H9 (cell line): ENCODE results near the gene IRF2. TPM values are rescaled to one million over a fixed set of nuclear protein-coding genes. Genes with fewer than 3 reads are reported as not detected.
A peak's percentile ranks its signal among the peaks of the same experiment; 100 is the strongest.

Experiments
- DNase-seq: peaks from one replicate; pipeline ENCODE4 v3.0.0-alpha.2; 2017
- H2AFZ ChIP-seq: one replicate; pipeline ENCODE4 v1.6.1; 2013; ENCODE audit warnings: mild to moderate bottlenecking, low read length, control low read depth, moderate library complexity
- H2AK5ac ChIP-seq: 2 replicates; pipeline ENCODE4 v1.6.1; 2013; ENCODE audit warnings: low read length, control low read depth, mixed read lengths; ENCODE audit not compliant: insufficient read length
- H2BK120ac ChIP-seq: one replicate; pipeline ENCODE4 v1.6.1; 2013; ENCODE audit warnings: low read depth, mild to moderate bottlenecking, low read length, control low read depth, inconsistent platforms; ENCODE audit not compliant: poor library complexity, severe bottlenecking
- H2BK12ac ChIP-seq: 2 replicates; pipeline ENCODE4 v1.6.1; 2013; ENCODE audit warnings: low read length, control low read depth, mixed read lengths, low read depth; ENCODE audit not compliant: insufficient read length
- H2BK15ac ChIP-seq: 2 replicates; pipeline ENCODE4 v1.6.1; 2013; ENCODE audit warnings: low read depth, low read length, control low read depth
- H2BK20ac ChIP-seq: one replicate; pipeline ENCODE4 v1.6.1; 2013; ENCODE audit warnings: low read depth, mild to moderate bottlenecking, low read length, control low read depth, inconsistent platforms; ENCODE audit not compliant: poor library complexity, severe bottlenecking
- H2BK5ac ChIP-seq: 2 replicates; pipeline ENCODE4 v1.6.1; 2013; ENCODE audit warnings: low read length, control low read depth, mixed read lengths; ENCODE audit not compliant: insufficient read length
- H3K14ac ChIP-seq: 2 replicates; pipeline ENCODE4 v1.6.1; 2013; ENCODE audit warnings: low read length, control low read depth; ENCODE audit not compliant: insufficient read depth
- H3K18ac ChIP-seq: 2 replicates; pipeline ENCODE4 v1.6.1; 2013; ENCODE audit warnings: low read depth, mild to moderate bottlenecking, mixed read lengths, low read length, control low read depth; ENCODE audit not compliant: insufficient read length
- H3K23ac ChIP-seq: 2 replicates; pipeline ENCODE4 v1.6.1; 2013; ENCODE audit warnings: low read length, control low read depth, mixed read lengths, low read depth; ENCODE audit not compliant: insufficient read length
- H3K23me2 ChIP-seq: 2 replicates; pipeline ENCODE4 v1.6.1; 2013; ENCODE audit warnings: low read depth, mild to moderate bottlenecking, mixed read lengths, low read length, control low read depth; ENCODE audit not compliant: insufficient read length, poor library complexity, severe bottlenecking
- H3K27ac ChIP-seq: 2 replicates; pipeline ENCODE4 v1.5.1; 2013; ENCODE audit warnings: low read length, control low read depth, mixed read lengths, low read depth; ENCODE audit not compliant: insufficient read length
- H3K27me3 ChIP-seq: 2 replicates; pipeline ENCODE4 v1.6.1; 2013; ENCODE audit warnings: low read length, control low read depth, inconsistent platforms; ENCODE audit not compliant: insufficient read depth
- H3K4ac ChIP-seq: 2 replicates; pipeline ENCODE4 v1.6.1; 2013; ENCODE audit warnings: low read depth, mild to moderate bottlenecking, control low read depth, inconsistent platforms, low read length, moderate library complexity
- H3K4me1 ChIP-seq: 2 replicates; pipeline ENCODE4 v1.6.1; 2013; ENCODE audit warnings: low read length, control low read depth, inconsistent platforms; ENCODE audit not compliant: insufficient read depth
- H3K4me2 ChIP-seq: 2 replicates; pipeline ENCODE4 v1.6.1; 2013; ENCODE audit warnings: low read length, control low read depth, mixed read lengths; ENCODE audit not compliant: insufficient read length, insufficient read depth
- H3K56ac ChIP-seq: 2 replicates; pipeline ENCODE4 v1.6.1; 2013; ENCODE audit warnings: low read depth, mild to moderate bottlenecking, mixed read lengths, low read length, control low read depth; ENCODE audit not compliant: insufficient read length
- H3K79me1 ChIP-seq: 2 replicates; pipeline ENCODE4 v1.6.1; 2013; ENCODE audit warnings: low read depth, mild to moderate bottlenecking, moderate library complexity, low read length, control low read depth, inconsistent platforms; ENCODE audit not compliant: insufficient read depth, poor library complexity, severe bottlenecking
- H3K79me2 ChIP-seq: 2 replicates; pipeline ENCODE4 v1.6.1; 2013; ENCODE audit warnings: low read length, control low read depth, inconsistent platforms; ENCODE audit not compliant: insufficient read depth
- H3K9ac ChIP-seq: 2 replicates; pipeline ENCODE4 v1.6.1; 2013; ENCODE audit warnings: low read length, control low read depth, mixed read lengths; ENCODE audit not compliant: insufficient read length; ENCODE audit errors: extremely low read depth
- H3K9me3 ChIP-seq: one replicate; pipeline ENCODE4 v1.6.1; 2013; ENCODE audit warnings: low read depth, low read length, inconsistent platforms; ENCODE audit not compliant: control insufficient read depth
- H3T11ph ChIP-seq: one replicate; pipeline ENCODE4 v1.6.1; 2013; ENCODE audit warnings: mild to moderate bottlenecking, low read length, control low read depth, inconsistent platforms
- H4K20me1 ChIP-seq: one replicate; pipeline ENCODE4 v1.6.1; 2013; ENCODE audit not compliant: control insufficient read depth, insufficient read length, insufficient read depth
- H4K5ac ChIP-seq: 2 replicates; pipeline ENCODE4 v1.6.1; 2013; ENCODE audit warnings: low read depth, mild to moderate bottlenecking, mixed read lengths, low read length, control low read depth; ENCODE audit not compliant: insufficient read length
- H4K8ac ChIP-seq: replicated peaks from 2 replicates; pipeline ENCODE4 v1.6.1; 2013; ENCODE audit warnings: low read length, control low read depth, mixed read lengths, low read depth; ENCODE audit not compliant: insufficient read length
- H4K91ac ChIP-seq: 2 replicates; pipeline ENCODE4 v1.6.1; 2013; ENCODE audit warnings: low read depth, mild to moderate bottlenecking, moderate library complexity, mixed read lengths, low read length, control low read depth; ENCODE audit not compliant: insufficient read length
- H3K27ac Mint-ChIP-seq, 3 experiments: 2 replicates in 2 of 3; 3 replicates in 1 of 3; pipeline ENCODE4 v1.8.0; 2020 to 2021; ENCODE audit warnings: mixed read lengths in 3 of 3, mild to moderate bottlenecking in 1 of 3, moderate library complexity in 1 of 3
- H3K27me3 Mint-ChIP-seq: 2 replicates; pipeline ENCODE4 v1.8.0; 2021; ENCODE audit warnings: low read depth, mild to moderate bottlenecking, moderate library complexity, mixed read lengths
- H3K36me3 Mint-ChIP-seq, 3 experiments: 2 replicates in 2 of 3; 3 replicates in 1 of 3; pipeline ENCODE4 v1.8.0; 2020 to 2021; ENCODE audit warnings: low read depth in 3 of 3, mixed read lengths in 3 of 3; ENCODE audit not compliant: insufficient read depth in 1 of 3
- H3K4me1 Mint-ChIP-seq, 2 experiments: 2 replicates each; pipeline ENCODE4 v1.8.0; 2020; ENCODE audit warnings: mixed read lengths in 2 of 2
- H3K4me3 Mint-ChIP-seq, 2 experiments: 2 replicates in 1 of 2; 3 replicates in 1 of 2; pipeline ENCODE4 v1.8.0; 2020 to 2021; ENCODE audit warnings: mild to moderate bottlenecking in 2 of 2, mixed read lengths in 2 of 2, moderate library complexity in 1 of 2
- H3K9me3 Mint-ChIP-seq, 2 experiments: 2 replicates in 1 of 2; 3 replicates in 1 of 2; pipeline ENCODE4 v1.8.0; 2020; ENCODE audit warnings: mild to moderate bottlenecking in 2 of 2, mixed read lengths in 2 of 2, moderate library complexity in 1 of 2
- CTCF ChIP-seq: fragments of 200-600 bp; sonication (generic); conservative IDR thresholded peaks from 3 replicates; pipeline ENCODE4 v1.8.0; 2021; ENCODE audit warnings: antibody characterized with exemption, mild to moderate bottlenecking
- WGBS: extraction: QIAGEN DNeasy Blood & Tissue Kit; methylation state at CpG from one replicate; pipeline ENCODE4 v1.1.7; 2013; ENCODE audit warnings: missing lambda C conversion rate, low lambda C conversion rate, mixed read lengths; ENCODE audit not compliant: insufficient read length; ENCODE audit errors: extremely low coverage; 5-methylcytosine and 5-hydroxymethylcytosine counted together
- total RNA-seq: library from RNA; stranded (reverse); gene quantifications from 2 replicates; pipeline ENCODE4 v1.2.1, GENCODE V29; 2021

The IRF2 gene
- total RNA-seq, 1 experiment from 2014 or later, result 13.5 TPM

- H4K20me1 ChIP-seq, result no peaks in the 10 kb centered on the region
- peak overlapping the region; percentile 86 for H3K27ac ChIP-seq
- no CpG with 5 or more reads among the region's 6 CpGs for WGBS
- no peaks in the 10 kb centered on the region for H3K9me3 ChIP-seq
- no peak overlapping the region for H3K4ac ChIP-seq
- H3K79me2 ChIP-seq, result no peaks in the 10 kb centered on the region
- no peaks in the 10 kb centered on the region for H3K27me3 ChIP-seq
- no peak overlapping the region for H2BK20ac ChIP-seq
- no peak overlapping the region for H2AK5ac ChIP-seq
- no peak overlapping the region for H3K4me3 Mint-ChIP-seq
- peak overlapping the region; percentile 32 for H3K23ac ChIP-seq
- H3K4me2 ChIP-seq, result peak overlapping the region; percentile 40
- H4K91ac ChIP-seq, result no peak overlapping the region
- TF ChIP-seq CTCF, result no peak
- peak overlapping the region; percentile 3; the same call in 1 of the 2 replicates for H2BK15ac ChIP-seq
- H3K4me1 ChIP-seq, result peaks cover 33% of the 10 kb centered on the region
- H3K79me1 ChIP-seq, result no peaks in the 10 kb centered on the region
- no peak overlapping the region for H4K8ac ChIP-seq
- H2BK12ac ChIP-seq, result no peak overlapping the region
- peak overlapping the region; percentile 23 for H3K18ac ChIP-seq
- H3T11ph ChIP-seq, result no peak overlapping the region
- H3K27ac Mint-ChIP-seq, result peak overlapping the region; percentile 59 to 94 (median 84); a peak in 6 of 7 replicates
- H3K4me1 Mint-ChIP-seq, result peaks cover 80 to 86% of the 10 kb centered on the region in 2 experiments
- H2BK120ac ChIP-seq, result no peak overlapping the region
- H3K27me3 Mint-ChIP-seq, result no peaks in the 10 kb centered on the region; the same call in 1 of the 2 replicates
- no peak overlapping the region for H2BK5ac ChIP-seq
- no peak overlapping the region for H3K9ac ChIP-seq
- peak overlapping the region; percentile 44 for H4K5ac ChIP-seq
- no peak overlapping the region for H3K56ac ChIP-seq
- H3K23me2 ChIP-seq, result no peaks in the 10 kb centered on the region
- peak; percentile 33 for DNase-seq
- peaks cover 10 to 13% (median 10%) of the 10 kb centered on the region in 3 experiments; a peak in 6 of 7 replicates for H3K36me3 Mint-ChIP-seq
- H3K9me3 Mint-ChIP-seq, result no peaks in the 10 kb centered on the region; a peak in 1 of 5 replicates
- no peak overlapping the region for H2AFZ ChIP-seq
- H3K14ac ChIP-seq, result no peak overlapping the region
Observed at GRCh38 chr4:184385705-184386141, 88.6 kb downstream of the IRF2 start.
